Parathyroid adenoma (tissue), 2 donors: ENCODE data around the gene CREBRF.
A peak's percentile ranks its signal among the peaks of the same experiment; 100 is the strongest.

Source experiments
- H2AFZ ChIP-seq: fragments of 300-600 bp; sonication (generic); one replicate; pipeline ENCODE4 v1.7.0; 2017; ENCODE audit warnings: antibody characterized with exemption, mild to moderate bottlenecking
- H3K27ac ChIP-seq: fragments of 300-600 bp; sonication (generic); one replicate; pipeline ENCODE4 v1.7.0; 2017
- H3K27me3 ChIP-seq: fragments of 300-600 bp; sonication (generic); one replicate; pipeline ENCODE4 v1.7.0; 2017; ENCODE audit warnings: low read length; ENCODE audit not compliant: control insufficient read depth, insufficient read depth
- H3K36me3 ChIP-seq: fragments of 300-600 bp; sonication (generic); one replicate; pipeline ENCODE4 v1.7.0; 2017; ENCODE audit warnings: low read length; ENCODE audit not compliant: control insufficient read depth, insufficient read depth
- H3K4me1 ChIP-seq: fragments of 300-600 bp; sonication (generic); one replicate; pipeline ENCODE4 v1.7.0; 2017; ENCODE audit warnings: control low read depth
- H3K4me2 ChIP-seq: fragments of 300-600 bp; sonication (generic); one replicate; pipeline ENCODE4 v1.7.0; 2017; ENCODE audit warnings: low read length
- H3K4me3 ChIP-seq: fragments of 300-600 bp; sonication (generic); one replicate; pipeline ENCODE4 v1.7.0; 2017; ENCODE audit warnings: low read depth, low read length
- H3K79me2 ChIP-seq: fragments of 300-600 bp; sonication (generic); one replicate; pipeline ENCODE4 v1.7.0; 2017; ENCODE audit warnings: control low read depth
- H3K9ac ChIP-seq: fragments of 300-600 bp; sonication (generic); one replicate; pipeline ENCODE4 v1.7.0; 2017; ENCODE audit warnings: mild to moderate bottlenecking
- H3K9me3 ChIP-seq: fragments of 300-600 bp; sonication (generic); one replicate; pipeline ENCODE4 v1.7.0; 2017; ENCODE audit warnings: low read length; ENCODE audit not compliant: control insufficient read depth
- TF ChIP-seq, protein P1 (sequence below): fragments of 300-600 bp; sonication (generic); IDR thresholded peaks from one replicate; pipeline ENCODE4 v1.7.0; 2017; ENCODE audit warnings: antibody characterized with exemption, mild to moderate bottlenecking
- donor health status: primary hyperparathyroidism.

The CREBRF gene

DNA sequence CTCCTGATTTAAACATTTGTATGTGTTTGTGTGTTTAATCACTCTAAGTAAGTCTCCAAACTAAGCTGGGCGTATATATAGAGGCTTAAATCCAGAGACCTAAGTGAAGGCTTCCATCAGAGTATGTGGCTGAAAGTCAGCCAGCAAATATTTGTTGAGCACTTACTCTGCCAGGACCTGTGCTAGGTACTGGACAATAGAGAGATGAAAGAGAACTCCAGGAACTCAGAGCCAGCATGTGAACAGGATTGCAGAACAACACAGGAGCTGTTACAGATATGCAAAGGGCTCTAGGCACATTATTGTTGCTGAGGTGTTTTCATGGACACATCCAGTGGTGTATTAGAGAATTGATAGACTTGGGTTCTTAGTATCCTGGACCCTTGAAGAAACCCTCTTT is 83.5 kb downstream of the CREBRF start:
- no peaks in the 10 kb centered on the region for H3K27me3 ChIP-seq
- no peak overlapping the region for H3K4me3 ChIP-seq
- no peaks in the 10 kb centered on the region for H3K79me2 ChIP-seq
- no peak overlapping the region for H2AFZ ChIP-seq
- H3K36me3 ChIP-seq: no peaks in the 10 kb centered on the region
- H3K4me2 ChIP-seq: no peak overlapping the region
- no peaks in the 10 kb centered on the region for H3K9me3 ChIP-seq
- no peak overlapping the region for H3K27ac ChIP-seq
- no peaks in the 10 kb centered on the region for H3K4me1 ChIP-seq
- TF ChIP-seq, protein P1, sequence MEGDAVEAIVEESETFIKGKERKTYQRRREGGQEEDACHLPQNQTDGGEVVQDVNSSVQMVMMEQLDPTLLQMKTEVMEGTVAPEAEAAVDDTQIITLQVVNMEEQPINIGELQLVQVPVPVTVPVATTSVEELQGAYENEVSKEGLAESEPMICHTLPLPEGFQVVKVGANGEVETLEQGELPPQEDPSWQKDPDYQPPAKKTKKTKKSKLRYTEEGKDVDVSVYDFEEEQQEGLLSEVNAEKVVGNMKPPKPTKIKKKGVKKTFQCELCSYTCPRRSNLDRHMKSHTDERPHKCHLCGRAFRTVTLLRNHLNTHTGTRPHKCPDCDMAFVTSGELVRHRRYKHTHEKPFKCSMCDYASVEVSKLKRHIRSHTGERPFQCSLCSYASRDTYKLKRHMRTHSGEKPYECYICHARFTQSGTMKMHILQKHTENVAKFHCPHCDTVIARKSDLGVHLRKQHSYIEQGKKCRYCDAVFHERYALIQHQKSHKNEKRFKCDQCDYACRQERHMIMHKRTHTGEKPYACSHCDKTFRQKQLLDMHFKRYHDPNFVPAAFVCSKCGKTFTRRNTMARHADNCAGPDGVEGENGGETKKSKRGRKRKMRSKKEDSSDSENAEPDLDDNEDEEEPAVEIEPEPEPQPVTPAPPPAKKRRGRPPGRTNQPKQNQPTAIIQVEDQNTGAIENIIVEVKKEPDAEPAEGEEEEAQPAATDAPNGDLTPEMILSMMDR: no peak
- no peak overlapping the region for H3K9ac ChIP-seq

DNA sequence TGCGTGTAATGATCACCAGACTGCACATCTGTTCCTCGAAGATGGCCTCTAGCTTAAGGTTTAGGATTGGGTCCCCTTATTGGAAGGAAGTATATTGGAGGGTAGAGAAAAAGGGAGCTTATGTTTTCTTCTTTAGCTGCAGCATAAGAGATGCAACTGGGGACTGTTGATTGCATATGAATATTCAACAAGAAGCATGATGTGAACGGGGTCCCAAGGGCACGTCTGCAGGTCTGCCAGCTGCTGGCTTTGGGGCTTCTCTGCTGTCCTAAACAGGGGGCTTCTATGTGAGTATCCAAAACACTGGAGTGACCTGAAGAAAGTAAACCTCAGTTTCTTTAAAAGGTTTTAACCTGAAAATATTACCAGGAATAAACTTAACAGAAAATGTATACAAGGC is 84.6 kb downstream of the CREBRF start:
- Histone ChIP-seq H3K79me2 (no peaks in the 10 kb centered on the region), H3K36me3 (no peaks in the 10 kb centered on the region), H3K27ac (no peak overlapping the region), H3K27me3 (no peaks in the 10 kb centered on the region), H3K9ac (no peak overlapping the region), H3K4me1 (no peaks in the 10 kb centered on the region), H3K9me3 (no peaks in the 10 kb centered on the region), H3K4me2 (no peak overlapping the region), H2AFZ (no peak overlapping the region), H3K4me3 (no peak overlapping the region)
- TF ChIP-seq, protein P1: no peak

DNA sequence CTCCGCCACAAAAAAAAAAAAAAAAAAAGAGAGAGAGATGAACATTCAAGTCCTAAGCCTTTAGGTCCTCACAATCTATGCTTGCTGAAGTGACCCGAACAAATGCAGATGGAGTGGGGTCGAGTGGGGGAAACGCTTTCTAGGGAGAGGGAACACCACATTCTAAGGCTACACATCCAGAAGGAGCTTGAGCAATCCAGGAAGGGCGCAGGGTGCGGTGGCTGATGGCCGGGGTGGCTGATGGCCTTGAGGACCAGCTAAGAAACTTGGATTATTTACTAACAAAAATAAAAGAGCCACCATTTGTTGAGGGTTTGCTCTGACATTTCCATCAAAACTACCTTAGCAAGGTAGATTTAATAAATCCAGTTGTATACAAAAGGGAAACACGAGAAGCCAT is 87.4 kb downstream of the CREBRF start:
- no peaks in the 10 kb centered on the region for H3K36me3 ChIP-seq

DNA sequence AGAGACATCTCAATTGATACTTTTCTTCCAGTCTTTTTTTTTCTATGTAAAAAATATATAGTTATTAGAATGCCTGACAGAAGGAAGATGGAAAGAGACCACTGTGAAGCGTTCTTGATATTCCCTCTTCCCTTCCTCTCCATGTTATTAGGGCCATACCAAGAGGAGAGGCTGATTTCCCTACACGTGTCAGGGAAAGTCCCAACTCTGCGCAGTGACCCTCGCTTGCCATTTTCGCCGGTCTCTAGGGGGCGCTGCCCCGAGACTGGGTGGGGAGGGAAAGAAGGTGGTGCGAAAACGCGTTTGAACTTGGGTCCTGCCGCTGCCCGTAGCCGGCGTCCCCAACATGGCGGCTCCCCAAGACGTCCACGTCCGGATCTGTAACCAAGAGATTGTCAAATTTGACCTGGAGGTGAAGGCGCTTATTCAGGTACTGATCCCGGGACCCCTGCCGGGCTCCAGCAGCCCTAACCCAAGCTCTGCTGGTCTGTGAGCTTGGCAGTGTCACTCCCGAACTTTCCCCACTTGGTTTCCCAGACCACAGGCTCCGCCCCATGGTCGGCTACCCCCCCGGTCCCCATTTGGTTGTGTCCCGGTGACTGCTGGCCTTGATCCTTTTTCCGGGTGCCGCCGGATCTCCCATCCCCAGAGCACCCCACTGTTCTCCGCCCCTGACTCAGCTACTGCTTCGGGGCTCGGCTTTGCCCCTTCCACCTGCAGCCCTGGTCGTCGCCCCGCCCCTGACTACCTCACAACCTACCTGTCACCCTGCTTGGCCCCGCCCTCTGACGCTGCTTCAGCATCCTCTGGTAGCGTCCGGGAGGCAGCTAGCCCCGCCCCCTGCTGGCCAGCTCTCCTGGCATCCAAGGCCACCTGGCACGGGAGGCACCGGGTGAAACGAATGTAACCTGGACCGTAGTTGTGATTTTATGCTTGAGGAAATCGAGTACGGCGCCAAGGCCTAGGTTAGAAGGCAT is 88.3 kb downstream of the CREBRF start, which contains the start of gene BNIP1:
Gene BNIP1 (plus strand): TSS at position 332 of the 977 bp plus-strand sequence. CDS start 15 bp downstream, at position 347.
- TF ChIP-seq, protein P1: peak; percentile 96
- no peaks in the 10 kb centered on the region for H3K9me3 ChIP-seq
- H3K27ac ChIP-seq: peak within 1 kb of the TSS; percentile 91
- peak within 1 kb of the TSS; percentile 83 for H3K4me2 ChIP-seq
- H3K9ac ChIP-seq: no peak within 1 kb of the TSS
- peak within 1 kb of the TSS; percentile 99 for H3K4me3 ChIP-seq
- H2AFZ ChIP-seq: peak within 1 kb of the TSS; percentile 98
- no peaks in the 10 kb centered on the region for H3K36me3 ChIP-seq
- H3K79me2 ChIP-seq: no peaks in the 10 kb centered on the region
- H3K27me3 ChIP-seq: no peaks in the 10 kb centered on the region
- H3K4me1 ChIP-seq: no peaks in the 10 kb centered on the region

More for the DNA sequence above, 87.4 kb downstream of the CREBRF start:
- TF ChIP-seq, protein P1: no peak
- no peak overlapping the region for H3K9ac ChIP-seq
- no peak overlapping the region for H3K4me3 ChIP-seq
- H3K4me1 ChIP-seq: no peaks in the 10 kb centered on the region
- H3K27ac ChIP-seq: no peak overlapping the region
- no peaks in the 10 kb centered on the region for H3K27me3 ChIP-seq
- peak overlapping the region; percentile 98 for H2AFZ ChIP-seq
- H3K79me2 ChIP-seq: no peaks in the 10 kb centered on the region
- no peaks in the 10 kb centered on the region for H3K9me3 ChIP-seq
- H3K4me2 ChIP-seq: no peak overlapping the region
